SKM-1 (cell line): ENCODE results near the gene STARD10.

Source experiments
- DNase-seq: peaks from one replicate; lab custom pipeline; 2025; ENCODE audit not compliant: unreplicated experiment; lab: John Stamatoyannopoulos, UW

STARD10 gene

GRCh38 chr11:72750086-72750485 lies 43.8 kb downstream of the STARD10 start:
- no peak for DNase-seq

GRCh38 chr11:72747289-72747855 lies 46.5 kb downstream of the STARD10 start:
- DNase-seq, result no peak

- no peak for DNase-seq
These were observed 47.0 kb downstream of the STARD10 start for GRCh38 chr11:72746821-72747220.

- no peak for DNase-seq
These were observed 47.8 kb downstream of the STARD10 start for GRCh38 chr11:72745925-72746550.

GRCh38 chr11:72745511-72745910 lies 48.3 kb downstream of the STARD10 start:
- no peak for DNase-seq

GRCh38 chr11:72744474-72744873 lies 49.4 kb downstream of the STARD10 start:
- DNase-seq, result no peak

- no peak for DNase-seq
These were observed 50.3 kb downstream of the STARD10 start for GRCh38 chr11:72743321-72744221.

- no peak for DNase-seq
These were observed 51.1 kb downstream of the STARD10 start for GRCh38 chr11:72742513-72743320.

GRCh38 chr11:72741849-72742512 lies 51.9 kb downstream of the STARD10 start:
- DNase-seq, result no peak

GRCh38 chr11:72741429-72741833 lies 52.4 kb downstream of the STARD10 start:
- DNase-seq, result peak; percentile 46

GRCh38 chr11:72740562-72741428 lies 53.1 kb downstream of the STARD10 start:
- DNase-seq, result no peak

- DNase-seq, result no peak
These were observed 53.8 kb downstream of the STARD10 start for GRCh38 chr11:72740060-72740424.

GRCh38 chr11:72739240-72740059 lies 54.4 kb downstream of the STARD10 start:
- DNase-seq, result no peak

- peak; percentile 56 for DNase-seq
These were observed 55.4 kb downstream of the STARD10 start for GRCh38 chr11:72738199-72739141.

- no peak for DNase-seq
These were observed 56.5 kb downstream of the STARD10 start for GRCh38 chr11:72737336-72737735.

- DNase-seq, result peak; percentile 89
These were observed 57.3 kb downstream of the STARD10 start for GRCh38 chr11:72736452-72737069.

GRCh38 chr11:72735495-72736027 lies 58.3 kb downstream of the STARD10 start:
- peak; percentile 12 for DNase-seq
